ENCODE data around the gene RNF141.

The RNF141 gene

DNA sequence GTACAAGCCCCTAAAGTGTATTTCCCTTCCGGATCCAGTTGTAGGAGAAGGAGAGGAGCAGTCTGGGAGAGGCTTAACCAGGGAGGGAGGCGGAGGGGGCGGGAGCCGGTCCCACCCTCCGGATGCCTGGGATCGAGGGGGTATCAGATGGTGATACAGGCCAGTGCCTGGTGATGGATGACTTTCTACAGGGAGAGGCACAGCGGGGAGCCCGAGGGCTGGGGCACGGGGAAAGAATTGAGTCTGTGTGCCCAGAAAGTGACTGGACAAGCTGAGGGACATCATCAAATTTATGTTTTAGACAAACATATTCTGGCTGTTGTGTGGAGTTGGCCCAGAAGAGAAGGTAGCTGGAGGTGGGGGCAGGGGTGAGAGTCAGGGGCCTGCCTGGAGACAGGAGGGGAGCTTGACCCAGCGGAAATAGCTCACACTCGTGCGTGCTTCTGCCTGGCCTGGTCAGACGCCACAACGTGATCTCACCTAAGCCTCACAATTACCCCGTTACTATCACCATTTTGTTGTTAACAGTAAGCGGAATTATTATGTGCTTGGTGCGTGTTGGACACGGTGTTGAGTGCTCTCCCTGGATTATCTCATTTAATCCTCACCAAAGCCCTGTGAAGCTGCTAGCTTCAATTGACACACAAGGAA, 43.5 kb downstream of the RNF141 start:
- DNase-seq: no peak

DNA sequence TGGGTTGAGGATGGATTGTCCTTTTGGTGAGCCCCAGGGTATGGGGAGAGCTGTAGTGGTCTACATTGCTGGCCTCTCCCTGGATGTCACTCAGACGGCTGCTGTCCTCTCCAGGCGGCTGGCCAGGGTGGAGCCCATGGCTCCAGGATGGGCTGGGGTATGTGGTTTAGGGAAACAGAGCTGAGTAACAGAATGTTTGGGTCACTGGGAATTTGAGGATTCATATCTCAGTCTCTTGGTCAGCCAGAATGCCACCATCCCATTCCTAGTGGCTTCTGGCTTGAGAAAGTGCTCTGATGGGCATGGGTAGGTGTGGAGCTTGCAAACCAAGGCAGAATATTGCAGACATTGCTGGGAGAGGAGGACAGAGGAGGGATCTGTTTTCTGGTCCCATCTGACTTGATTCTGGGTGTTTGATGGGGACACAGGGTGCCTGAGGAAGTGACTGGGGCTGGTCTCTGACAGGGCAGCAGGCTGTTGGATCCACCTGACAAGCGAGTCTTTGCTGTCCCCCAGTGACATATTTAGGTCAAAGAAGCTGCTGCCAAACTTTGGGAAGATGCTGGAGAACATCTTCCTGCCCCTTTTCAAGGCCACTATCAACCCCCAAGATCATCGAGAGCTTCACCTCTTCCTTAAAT, 44.6 kb downstream of the RNF141 start:
- no peak for DNase-seq

GRCh38 chr11:10495464-10495786, 45.6 kb downstream of the RNF141 start:
- DNase-seq: no peak

GRCh38 chr11:10494636-10495463, 46.1 kb downstream of the RNF141 start:
- DNase-seq: no peak

- no peak for DNase-seq
Measured at GRCh38 chr11:10493041-10493663, 47.8 kb downstream of the RNF141 start.

GRCh38 chr11:10492084-10492483, 48.9 kb downstream of the RNF141 start:
- DNase-seq: no peak

DNA sequence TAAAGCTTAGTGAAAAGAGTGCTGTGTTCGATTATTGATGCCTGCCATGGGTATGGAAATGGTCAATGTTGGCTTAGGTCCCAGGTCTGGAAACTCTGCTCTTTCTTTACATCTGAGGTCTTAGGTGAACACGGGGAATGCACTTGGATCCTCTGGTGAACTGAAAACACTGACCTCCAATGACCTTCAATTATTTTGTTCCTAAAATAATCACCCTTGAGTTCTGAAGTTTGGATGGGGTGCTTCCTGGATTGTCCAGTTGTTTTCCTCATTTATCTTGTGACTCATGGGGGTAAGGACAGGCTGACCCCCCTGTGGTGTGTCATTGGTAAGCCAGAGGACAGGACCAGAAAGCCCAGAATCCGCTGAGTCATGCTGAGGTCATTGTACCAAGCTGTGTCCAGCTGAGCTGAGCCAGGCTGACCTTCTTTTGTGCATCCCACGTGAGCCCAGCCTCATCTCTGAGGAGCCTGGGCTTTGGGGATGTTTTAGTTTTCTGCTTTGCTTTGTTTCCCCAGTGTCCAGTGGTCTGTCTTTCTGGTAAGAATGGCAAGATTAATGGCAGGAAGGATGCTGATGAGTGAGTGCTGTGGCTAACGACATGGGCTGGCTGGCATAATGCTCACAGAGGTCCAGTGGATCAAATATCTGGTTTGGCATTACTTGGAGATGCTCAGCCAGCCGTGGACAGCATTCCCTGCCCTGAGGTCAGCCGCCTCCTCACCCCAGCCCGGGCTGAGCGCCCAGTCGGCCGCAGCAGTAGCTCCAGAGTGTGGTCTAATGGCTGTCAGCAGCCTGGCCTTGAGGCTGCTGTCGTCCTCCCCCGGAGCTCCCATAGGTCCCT, 50.4 kb downstream of the RNF141 start:
- DNase-seq: no peak

DNA sequence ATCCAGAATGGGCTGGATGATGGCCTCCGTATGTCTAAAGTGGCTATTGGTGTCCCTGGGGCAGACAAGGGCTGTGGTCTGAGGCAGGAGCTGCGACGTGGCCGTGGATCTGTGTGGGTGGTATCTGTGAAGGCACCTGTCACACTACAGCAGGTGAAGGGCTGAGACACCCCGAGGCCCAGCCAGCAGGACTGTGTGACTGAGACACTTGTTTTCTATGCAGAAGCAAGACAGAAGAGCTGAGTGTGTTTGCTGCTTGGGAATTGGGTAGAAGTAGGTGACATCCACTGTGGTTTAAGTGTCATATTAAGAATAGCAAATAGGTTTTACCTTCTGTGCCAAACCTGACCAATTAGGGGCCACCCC, 51.0 kb downstream of the RNF141 start:
- DNase-seq: no peak

DNA sequence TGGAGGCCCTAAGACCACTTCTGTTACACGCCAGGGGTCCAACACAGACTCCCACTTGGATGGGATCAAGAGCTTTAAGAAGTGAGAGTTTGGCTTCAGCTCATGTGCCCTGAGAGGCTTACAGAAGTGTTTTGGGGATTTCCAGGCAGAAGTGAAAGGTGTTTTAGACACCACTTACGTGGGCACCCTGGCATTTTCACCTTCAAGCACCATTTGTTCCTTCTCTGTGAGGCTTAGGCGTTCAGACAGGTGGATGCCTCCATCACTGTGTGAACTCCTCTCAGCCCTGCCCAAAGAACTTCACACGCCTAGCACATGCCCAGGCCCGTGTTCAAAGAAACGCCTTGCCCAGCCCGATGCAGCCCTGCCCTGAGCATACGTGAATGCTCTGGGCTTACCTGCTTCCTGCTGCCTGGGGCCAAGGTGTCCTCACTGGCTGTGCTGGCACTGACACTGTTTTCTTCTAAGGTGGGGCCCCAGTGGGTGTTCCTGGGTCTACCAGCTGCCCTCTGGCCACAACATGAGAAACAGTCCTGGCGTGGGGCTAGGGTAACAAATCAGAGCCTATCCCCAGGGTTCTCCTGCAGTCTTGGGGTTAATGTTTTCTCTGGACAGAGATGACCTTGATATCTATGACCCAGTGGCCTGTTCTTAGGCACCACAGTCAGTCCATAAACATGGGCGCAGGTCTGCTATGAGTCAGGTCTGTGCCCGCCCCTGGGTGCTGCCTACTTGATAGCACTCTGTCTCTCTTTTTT, 51.9 kb downstream of the RNF141 start:
- DNase-seq: no peak

DNA sequence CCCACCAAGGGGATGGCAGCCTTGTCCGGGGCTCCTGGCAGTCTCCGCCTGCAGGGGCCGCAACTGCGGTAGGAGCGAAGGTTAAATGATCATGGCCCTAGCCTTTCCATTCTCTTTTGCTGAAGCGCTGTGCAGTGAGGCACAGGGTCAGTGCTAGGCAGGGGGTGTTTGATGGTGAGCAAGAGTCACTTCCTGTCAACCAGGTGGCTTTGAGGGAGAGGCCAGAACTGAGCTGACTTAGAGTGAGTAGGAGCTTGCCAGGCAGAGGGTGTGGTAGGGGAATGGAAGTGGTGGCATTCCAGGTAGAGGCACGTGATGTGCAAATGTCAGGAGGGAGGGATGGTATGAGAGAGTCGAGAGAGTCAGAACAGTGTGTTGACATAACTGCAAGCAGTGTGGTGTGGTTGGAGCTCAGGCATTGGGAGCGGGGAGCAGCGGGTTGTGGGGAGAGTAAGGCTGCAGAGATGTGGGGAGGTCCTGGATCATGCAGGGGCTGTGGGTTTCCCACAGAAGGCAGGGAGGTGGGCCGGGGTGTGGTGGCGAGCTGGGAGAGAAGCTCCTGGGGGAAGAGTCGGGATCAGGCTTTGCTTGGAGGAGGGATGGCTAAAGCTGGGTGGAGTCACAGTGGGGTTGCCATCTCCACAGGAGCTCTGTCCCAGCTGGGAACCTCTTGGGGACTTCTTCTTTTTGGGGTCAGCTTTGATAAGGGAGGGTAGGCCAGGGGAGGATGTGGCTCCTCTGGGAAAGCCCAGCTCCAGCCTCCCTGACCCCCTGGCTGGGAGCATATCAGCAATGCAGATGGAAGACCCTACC, 52.7 kb downstream of the RNF141 start:
- DNase-seq: no peak

DNA sequence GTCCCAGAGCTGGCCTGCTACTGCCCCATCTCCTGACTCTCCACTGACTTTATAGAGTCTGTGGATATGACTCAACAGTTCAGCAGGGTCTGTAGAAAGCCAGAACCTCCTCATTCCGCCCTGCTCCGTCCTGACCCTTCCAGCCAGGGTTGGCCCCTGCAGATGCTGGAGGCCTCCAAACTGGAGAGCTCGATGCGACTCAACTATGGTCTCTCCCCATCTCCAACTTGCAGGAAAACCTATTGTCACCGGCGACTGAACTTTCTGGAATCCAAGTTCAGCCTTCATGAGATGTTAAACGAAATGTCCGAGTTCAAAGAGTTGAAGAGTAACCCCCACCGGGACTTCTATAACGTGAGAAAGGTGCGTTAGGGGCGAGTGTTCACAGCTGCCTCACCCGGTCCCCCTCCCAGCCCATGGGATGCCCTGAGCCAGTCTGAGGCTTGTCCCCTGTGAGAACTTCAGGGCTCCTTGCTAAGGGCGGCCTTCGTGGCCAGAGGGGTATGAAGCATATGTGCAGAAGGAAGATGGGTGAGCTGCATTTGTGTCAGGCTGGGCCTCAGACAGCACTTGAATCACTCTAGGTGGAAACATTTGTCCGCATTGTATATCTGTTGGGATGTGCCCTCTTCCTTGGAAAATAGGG, 53.9 kb downstream of the RNF141 start:
- DNase-seq: no peak

GRCh38 chr11:10486161-10486840, 54.7 kb downstream of the RNF141 start:
- DNase-seq: no peak

GRCh38 chr11:10485646-10486045, 55.3 kb downstream of the RNF141 start:
- no peak for DNase-seq

GRCh38 chr11:10484461-10485180, 56.4 kb downstream of the RNF141 start:
- DNase-seq: no peak

GRCh38 chr11:10483584-10483983, 57.4 kb downstream of the RNF141 start:
- no peak for DNase-seq

GRCh38 chr11:10483174-10483573, 57.8 kb downstream of the RNF141 start:
- DNase-seq: no peak

DNA sequence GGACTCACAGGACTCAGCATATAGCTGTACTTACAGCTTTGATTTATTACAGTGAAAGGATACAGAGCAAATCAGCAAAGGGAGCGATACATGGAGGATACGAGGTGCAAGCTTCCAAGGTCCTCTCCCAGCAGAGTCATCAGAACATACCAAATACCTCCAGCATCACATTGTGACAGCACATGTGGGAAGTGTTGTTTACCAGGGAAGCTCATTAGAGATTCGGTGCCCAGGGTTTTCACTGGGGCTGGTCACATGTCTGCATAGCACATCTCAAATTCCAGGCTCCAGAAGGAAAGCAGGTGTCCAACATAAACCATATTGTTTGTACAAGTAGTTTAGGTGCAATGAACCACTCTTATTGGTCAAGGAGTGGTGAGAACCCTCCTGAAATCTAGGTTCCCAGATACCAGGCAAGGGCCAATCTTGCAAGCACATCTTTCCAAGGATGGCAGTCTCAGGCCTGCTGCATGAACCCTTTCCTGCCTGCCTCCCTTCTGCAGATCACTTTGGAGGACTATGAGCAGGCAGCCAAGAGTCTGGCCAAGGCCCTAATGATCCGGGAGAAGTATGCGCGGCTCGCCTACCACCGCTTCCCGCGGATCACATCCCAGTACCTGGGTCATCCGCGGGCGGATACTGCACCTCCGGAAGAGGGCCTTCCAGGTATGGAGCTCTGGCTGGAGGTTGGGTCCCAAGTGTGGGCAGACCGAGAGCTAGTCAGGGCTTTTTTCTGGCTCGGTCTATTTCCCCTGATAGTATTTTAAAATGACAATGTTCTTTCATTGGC, 59.2 kb downstream of the RNF141 start:
- DNase-seq: no peak

DNA sequence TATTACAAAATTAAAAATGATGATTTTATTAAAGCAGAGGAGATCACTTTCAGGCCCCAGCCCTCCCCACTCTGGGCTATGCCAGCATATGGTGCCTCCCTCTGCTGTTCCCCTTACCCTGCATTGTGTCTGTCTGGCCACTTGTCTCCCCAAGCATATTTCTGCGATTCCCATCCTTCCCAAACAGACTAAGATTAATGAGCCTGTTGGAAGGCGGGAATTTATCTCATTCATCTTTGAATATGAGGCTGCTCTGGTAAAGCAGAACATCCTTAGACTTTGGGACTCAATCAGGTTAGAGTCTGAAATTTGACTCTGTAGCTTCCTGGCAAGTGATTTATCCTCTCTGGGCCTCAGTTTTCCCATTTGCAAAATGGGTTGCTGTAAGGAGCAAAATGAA, 60.2 kb downstream of the RNF141 start:
- no peak for DNase-seq
